GM12874 (cell line): ENCODE measurements around the gene HMCN2.

Experiments used
- TF ChIP-seq, protein P1 (sequence below): IDR thresholded peaks from 2 replicates; pipeline ENCODE4 v1.5.1; 2011; ENCODE audit warnings: low read depth, mild to moderate bottlenecking, control low read depth, low read length, moderate library complexity; ENCODE audit not compliant: insufficient read depth

HMCN2 gene

DNA sequence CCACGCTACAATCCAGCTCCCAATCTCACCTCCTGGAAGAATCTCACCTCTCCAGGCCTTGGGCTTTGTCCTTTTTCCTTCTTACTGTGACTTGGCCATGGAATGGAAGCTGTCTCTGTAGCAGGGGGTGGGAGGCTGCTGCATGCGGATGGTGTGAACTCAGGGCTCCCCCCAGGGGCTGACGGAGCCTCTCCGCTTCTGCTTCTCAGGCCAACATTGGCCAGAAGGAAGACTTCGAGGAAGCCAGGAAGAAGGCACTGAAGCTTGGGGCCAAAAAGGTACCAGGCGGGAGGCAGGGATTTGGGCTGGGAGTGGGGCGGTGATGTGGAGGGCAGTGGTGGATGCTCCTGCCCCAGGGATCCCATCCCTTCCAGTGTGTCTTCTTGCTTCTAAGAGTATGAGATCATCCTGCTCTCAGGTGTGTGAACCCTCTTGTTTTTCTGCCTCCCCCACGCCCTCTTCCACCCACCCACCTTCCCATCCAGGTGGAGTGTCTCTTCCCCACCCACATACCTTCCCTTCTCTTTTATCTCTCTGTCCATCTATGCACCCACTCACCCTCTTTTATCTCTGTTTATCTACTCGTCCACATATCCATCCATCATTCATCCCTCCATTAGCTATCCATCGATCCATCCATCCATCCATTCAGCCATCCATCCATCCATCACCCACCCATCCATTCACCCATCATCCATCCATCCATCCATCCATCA, 188.7 kb downstream of the HMCN2 start:
- TF ChIP-seq, protein P1, sequence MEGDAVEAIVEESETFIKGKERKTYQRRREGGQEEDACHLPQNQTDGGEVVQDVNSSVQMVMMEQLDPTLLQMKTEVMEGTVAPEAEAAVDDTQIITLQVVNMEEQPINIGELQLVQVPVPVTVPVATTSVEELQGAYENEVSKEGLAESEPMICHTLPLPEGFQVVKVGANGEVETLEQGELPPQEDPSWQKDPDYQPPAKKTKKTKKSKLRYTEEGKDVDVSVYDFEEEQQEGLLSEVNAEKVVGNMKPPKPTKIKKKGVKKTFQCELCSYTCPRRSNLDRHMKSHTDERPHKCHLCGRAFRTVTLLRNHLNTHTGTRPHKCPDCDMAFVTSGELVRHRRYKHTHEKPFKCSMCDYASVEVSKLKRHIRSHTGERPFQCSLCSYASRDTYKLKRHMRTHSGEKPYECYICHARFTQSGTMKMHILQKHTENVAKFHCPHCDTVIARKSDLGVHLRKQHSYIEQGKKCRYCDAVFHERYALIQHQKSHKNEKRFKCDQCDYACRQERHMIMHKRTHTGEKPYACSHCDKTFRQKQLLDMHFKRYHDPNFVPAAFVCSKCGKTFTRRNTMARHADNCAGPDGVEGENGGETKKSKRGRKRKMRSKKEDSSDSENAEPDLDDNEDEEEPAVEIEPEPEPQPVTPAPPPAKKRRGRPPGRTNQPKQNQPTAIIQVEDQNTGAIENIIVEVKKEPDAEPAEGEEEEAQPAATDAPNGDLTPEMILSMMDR: no peak

DNA sequence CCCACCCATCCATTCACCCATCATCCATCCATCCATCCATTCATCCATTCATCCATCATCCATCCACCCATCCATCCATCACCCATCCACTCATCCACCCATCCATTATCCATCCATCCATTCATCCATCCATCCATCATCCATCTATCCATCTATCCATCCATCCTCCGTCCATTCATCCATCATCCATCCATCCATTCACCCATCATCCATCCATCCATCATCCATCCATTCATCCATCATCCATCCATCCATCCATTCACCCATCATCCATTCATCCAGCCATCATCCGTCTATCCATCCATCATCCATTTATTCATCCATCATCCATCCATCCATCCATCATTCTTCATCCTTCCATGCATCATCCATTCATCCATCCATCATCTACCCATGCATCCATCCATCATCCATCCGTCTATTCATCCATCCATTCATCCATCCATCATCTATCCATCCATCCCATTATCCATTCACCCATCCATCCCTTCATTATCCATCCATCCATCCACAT, 189.3 kb downstream of the HMCN2 start:
- TF ChIP-seq, protein P1: no peak

DNA sequence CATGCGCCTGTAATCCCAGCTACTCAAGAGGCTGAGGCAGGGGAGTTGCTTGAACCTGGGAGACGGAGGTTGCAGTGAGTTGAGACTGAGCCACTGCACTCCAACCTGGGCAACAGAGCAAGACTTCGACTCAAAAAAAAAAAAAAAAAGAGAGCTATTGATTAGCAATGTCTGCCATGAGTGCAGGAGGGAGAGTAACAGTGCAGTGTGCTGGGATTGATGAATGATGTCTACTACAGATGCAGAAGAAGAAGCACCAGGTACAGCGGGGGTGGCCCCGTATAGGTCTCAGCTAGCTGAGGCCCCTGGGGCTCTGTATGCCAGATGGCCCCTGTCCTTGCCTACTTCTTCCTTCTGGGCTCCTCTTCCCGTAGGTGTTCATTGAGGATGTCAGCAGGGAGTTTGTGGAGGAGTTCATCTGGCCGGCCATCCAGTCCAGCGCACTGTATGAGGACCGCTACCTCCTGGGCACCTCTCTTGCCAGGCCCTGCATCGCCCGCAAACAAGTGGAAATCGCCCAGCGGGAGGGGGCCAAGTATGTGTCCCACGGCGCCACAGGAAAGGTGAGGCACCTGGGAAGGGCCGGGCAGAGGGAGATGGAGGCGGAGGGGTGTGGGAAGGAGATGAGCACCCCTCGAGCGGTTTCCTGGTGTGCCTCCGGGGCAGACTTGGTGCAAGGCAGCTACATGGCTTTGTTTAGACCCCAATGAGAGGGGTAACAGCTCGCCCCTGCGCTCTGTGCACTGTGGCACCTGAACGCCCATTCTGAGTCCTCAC, 192.7 kb downstream of the HMCN2 start:
- TF ChIP-seq, protein P1: no peak

DNA sequence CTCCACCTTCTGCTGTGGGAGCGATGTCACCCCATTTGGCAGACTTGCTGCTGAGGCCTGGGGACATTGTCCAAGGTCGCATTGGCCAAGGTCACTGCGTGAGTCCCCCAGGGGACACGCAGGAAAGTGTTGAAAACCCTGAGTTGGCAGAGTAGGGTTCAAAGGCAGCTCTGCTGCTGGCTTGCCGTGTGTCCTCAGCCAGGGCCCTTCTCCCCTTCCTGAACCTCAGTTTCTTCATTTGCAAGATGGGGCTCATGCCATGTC, 193.2 kb downstream of the HMCN2 start:
- TF ChIP-seq, protein P1: no peak

DNA sequence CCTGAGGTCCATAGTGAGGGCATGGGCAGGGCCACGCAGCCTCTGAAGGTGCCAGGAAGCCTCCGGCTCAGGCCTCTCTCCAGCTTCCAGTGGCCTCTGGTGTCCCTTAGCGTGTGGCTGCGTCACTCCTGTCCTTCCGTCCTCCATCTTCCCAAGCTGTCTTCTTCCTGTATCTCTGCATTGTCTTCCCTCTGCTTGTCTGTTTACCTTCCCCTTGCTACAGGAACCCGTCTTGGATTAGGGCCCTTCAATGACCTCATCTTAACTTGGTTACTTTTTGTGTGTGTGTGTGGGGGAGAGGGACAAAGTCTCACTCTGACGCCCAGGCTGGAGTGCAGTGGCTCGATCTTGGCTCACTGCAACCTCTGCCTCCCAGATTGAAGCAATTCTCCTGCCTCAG, 193.6 kb downstream of the HMCN2 start:
- TF ChIP-seq, protein P1: no peak

DNA sequence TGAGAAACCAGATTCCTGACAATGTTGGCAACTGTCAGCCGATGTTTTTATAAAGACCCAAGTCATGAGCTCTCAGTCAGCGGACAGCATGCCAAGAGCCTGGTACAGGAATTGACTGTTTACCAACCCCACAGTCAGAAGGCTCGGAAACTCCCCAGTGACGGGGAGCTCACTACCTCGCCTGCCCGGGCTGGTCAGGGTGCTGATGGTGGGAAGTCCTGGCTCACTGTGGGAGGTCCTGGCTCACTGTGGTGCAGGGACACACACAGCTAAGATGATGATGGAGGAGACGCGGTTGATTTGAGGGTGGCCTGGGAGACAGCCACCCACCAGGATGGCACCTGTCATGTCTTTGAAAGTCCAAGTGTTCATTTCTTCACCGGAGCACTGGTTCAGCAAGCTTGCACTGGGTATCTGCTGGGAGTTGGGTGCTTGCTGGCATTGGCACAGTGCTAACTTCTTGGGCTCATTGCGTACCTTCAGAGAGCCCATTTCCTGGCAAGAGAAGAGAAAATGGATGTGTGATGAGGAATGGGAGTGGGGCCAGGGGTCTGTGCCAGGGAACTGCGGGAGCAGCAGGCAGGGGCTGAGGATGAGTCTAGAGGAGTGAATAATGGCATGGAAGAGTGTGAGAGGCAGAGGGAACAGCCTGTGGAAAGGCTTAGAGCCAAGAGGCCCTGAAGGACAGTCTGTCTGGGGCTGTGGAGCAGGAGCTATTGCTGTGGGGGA, 194.5 kb downstream of the HMCN2 start:
- TF ChIP-seq, protein P1: no peak

DNA sequence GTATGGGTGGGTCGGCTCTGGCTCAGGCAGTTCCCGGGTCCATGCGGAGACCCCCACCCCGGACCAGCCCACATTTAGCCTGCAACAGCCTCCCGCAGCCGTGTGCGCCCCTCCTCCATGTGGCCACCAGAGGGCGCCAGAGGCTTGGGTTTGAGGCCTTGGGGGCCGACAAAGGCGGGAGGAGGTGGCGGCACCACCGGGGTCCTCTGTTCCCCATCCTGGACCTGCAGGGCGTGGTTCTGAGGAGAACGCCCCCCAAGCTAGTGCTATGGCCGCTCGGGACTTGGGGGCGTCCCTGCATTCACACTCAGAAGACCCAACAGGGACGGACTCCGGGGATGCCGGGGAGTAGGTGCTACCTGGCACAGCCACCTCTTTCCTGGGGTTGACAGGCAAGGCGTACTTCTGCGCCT, 195.7 kb downstream of the HMCN2 start:
- TF ChIP-seq, protein P1: peak; percentile 88
